GM23338 (cell line): Measurements from ENCODE around the gene FOXK2. TPM values are rescaled to one million over a fixed set of nuclear protein-coding genes. Genes with fewer than 3 reads are reported as not detected.

Source experiments
- ATAC-seq: fragments of 200-7000 bp; cut with Tn5 transposase; 3 replicates; pipeline ENCODE4 v1.9.1; 2020
- DNase-seq: peaks from one replicate; pipeline ENCODE4 v3.0.0-alpha.2; 2015; ENCODE audit warnings: low spot score
- H2AFZ ChIP-seq: fragments of 200-600 bp; sonication (generic); 2 replicates; pipeline ENCODE4 v1.8.0; 2016; ENCODE audit warnings: antibody characterized with exemption, mild to moderate bottlenecking, moderate library complexity
- H3F3A ChIP-seq: fragments of 200-600 bp; sonication (generic); replicated peaks from 2 replicates; pipeline ENCODE4 v1.8.0; 2017; ENCODE audit warnings: antibody characterized with exemption, mixed run types, low read depth
- H3K27ac ChIP-seq: fragments of 200-600 bp; sonication (generic); 2 replicates; pipeline ENCODE4 v1.6.1; 2016; ENCODE audit warnings: low read depth
- H3K27me3 ChIP-seq: fragments of 200-600 bp; sonication (generic); 2 replicates; pipeline ENCODE4 v1.8.0; 2016; ENCODE audit warnings: mild to moderate bottlenecking, mixed run types, moderate library complexity; ENCODE audit not compliant: insufficient read depth
- H3K36me3 ChIP-seq: fragments of 200-600 bp; sonication (generic); 2 replicates; pipeline ENCODE4 v1.8.0; 2016; ENCODE audit warnings: mild to moderate bottlenecking; ENCODE audit not compliant: insufficient read depth
- H3K4me1 ChIP-seq: fragments of 200-600 bp; sonication (generic); 2 replicates; pipeline ENCODE4 v1.8.0; 2016; ENCODE audit warnings: mild to moderate bottlenecking, moderate library complexity; ENCODE audit not compliant: insufficient read depth
- H3K4me2 ChIP-seq: fragments of 200-600 bp; sonication (generic); 2 replicates; pipeline ENCODE4 v1.7.1; 2017; ENCODE audit warnings: mixed run types
- H3K4me3 ChIP-seq: fragments of 200-600 bp; sonication (generic); 2 replicates; pipeline ENCODE4 v1.6.1; 2016; ENCODE audit warnings: mixed run types
- H3K79me2 ChIP-seq: fragments of 200-600 bp; sonication (generic); replicated peaks from 2 replicates; pipeline ENCODE4 v1.8.0; 2017; ENCODE audit warnings: mild to moderate bottlenecking; ENCODE audit not compliant: insufficient read depth
- H3K9me2 ChIP-seq: fragments of 200-600 bp; sonication (generic); 2 replicates; pipeline ENCODE4 v1.8.0; 2017; ENCODE audit not compliant: insufficient read depth
- H4K20me1 ChIP-seq: fragments of 200-600 bp; sonication (generic); replicated peaks from 2 replicates; pipeline ENCODE4 v1.8.0; 2017; ENCODE audit warnings: mild to moderate bottlenecking; ENCODE audit not compliant: insufficient read depth
- H3K27ac Mint-ChIP-seq: 2 replicates; pipeline ENCODE4 v1.8.0; 2020; ENCODE audit warnings: inconsistent platforms, mild to moderate bottlenecking, moderate library complexity, mixed read lengths
- H3K27me3 Mint-ChIP-seq: 3 replicates; pipeline ENCODE4 v1.8.0; 2022; ENCODE audit warnings: low read depth, mild to moderate bottlenecking, moderate library complexity, mixed read lengths, inconsistent platforms; ENCODE audit not compliant: insufficient read depth, poor library complexity
- H3K36me3 Mint-ChIP-seq: 3 replicates; pipeline ENCODE4 v1.8.0; 2021; ENCODE audit warnings: low read depth, mild to moderate bottlenecking, inconsistent platforms, moderate library complexity, mixed read lengths
- H3K4me1 Mint-ChIP-seq: 3 replicates; pipeline ENCODE4 v1.8.0; 2020; ENCODE audit warnings: mild to moderate bottlenecking, inconsistent platforms, mixed read lengths
- H3K4me3 Mint-ChIP-seq: 3 replicates; pipeline ENCODE4 v1.8.0; 2021; ENCODE audit warnings: moderate library complexity, mild to moderate bottlenecking, inconsistent platforms, mixed read lengths
- H3K9me3 Mint-ChIP-seq: 3 replicates; pipeline ENCODE4 v1.8.0; 2020; ENCODE audit warnings: moderate library complexity, mild to moderate bottlenecking, inconsistent platforms, mixed read lengths
- CREB1 ChIP-seq: fragments of 250-450 bp; sonication (Bioruptor Pico); IDR thresholded peaks from 2 replicates; pipeline ENCODE4 v1.5.0; 2020; ENCODE audit warnings: low read depth, mild to moderate bottlenecking, moderate library complexity
- NANOG ChIP-seq: IDR thresholded peaks from 2 replicates; pipeline ENCODE4 v1.6.1; 2016; ENCODE audit warnings: antibody characterized with exemption, borderline replicate concordance
- polyA plus RNA-seq: library from polyadenylated mRNA; unstranded; fragments of >200 nt; fragmentation: Nextera tagmentation; extraction: Ambion mirVana; gene quantifications from 2 replicates; pipeline ENCODE4 v1.2.1, GENCODE V29; 2016
- total RNA-seq: library from RNA; depleted of rRNA; stranded (reverse); fragments of >200 nt; shearing (Covaris generic); gene quantifications from 2 replicates; pipeline ENCODE4 v1.2.3, GENCODE V29; 2014
- TF ChIP-seq, protein P1 (sequence below): fragments of 250-450 bp; sonication (Bioruptor Pico); IDR thresholded peaks from 2 replicates; pipeline ENCODE4 v1.5.0; 2020; ENCODE audit warnings: mild to moderate bottlenecking, moderate library complexity
- TF ChIP-seq, protein P2 (sequence below), 2 experiments: fragments of 200-600 bp in 1 of 2; sonication (generic) in 1 of 2; conservative IDR thresholded peaks; 2 replicates each; pipeline versions ENCODE4 v1.5.1 to v1.6.1; 2016 to 2017; ENCODE audit warnings: antibody characterized with exemption in 2 of 2, low read depth in 2 of 2, mild to moderate bottlenecking in 2 of 2, moderate library complexity in 1 of 2

Gene FOXK2
- total and polyA plus RNA-seq, 2 experiments from 2014 or later, result 12.3 to 66.0 TPM

DNA sequence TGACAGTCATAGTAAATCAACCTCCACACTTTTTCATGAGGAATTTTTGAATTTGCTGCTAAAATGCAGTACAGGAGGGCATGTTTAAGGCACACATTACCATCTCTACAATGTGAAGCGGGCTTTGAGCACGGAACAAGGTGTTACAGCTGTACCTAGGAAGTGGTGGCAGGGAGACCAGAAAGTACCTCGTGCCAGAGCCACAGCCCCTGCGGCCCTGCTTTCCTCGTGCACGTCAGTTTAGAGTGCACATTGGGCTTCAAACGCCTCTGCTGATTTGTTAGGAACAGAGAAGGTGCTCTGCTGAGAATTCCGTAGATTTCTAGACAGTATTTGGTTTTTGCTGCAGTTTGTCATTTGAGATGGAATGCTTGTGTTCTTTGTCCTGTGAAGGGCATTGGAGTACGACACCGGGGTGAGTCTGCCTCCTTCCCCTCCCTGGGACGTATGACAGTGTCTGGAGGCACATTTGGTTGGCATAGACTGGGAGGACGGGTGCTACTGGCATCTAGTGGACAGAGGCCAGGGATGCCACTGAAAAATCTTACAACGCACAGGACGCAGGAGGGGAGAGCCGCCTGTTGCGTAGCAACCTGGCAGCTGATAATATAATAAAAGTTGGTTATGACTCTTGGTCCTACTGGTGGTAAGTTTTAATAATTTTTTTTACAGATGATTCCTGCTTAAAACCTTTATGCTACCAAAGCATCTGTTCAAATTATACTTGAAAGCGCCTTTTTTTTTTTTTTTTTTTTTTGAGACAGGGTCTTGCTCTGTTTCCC, 9.1 kb downstream of the FOXK2 start:
- H3K27ac Mint-ChIP-seq, result peak overlapping the region; percentile 47; the same call in 1 of the 2 replicates
- H3K4me2 ChIP-seq, result no peak overlapping the region
- H3K36me3 Mint-ChIP-seq, result no peaks in the 10 kb centered on the region
- peak; percentile 66 for ATAC-seq
- no peaks in the 10 kb centered on the region for H3K36me3 ChIP-seq
- no peak overlapping the region for H2AFZ ChIP-seq
- H3K4me1 Mint-ChIP-seq, result peaks cover 25% of the 10 kb centered on the region
- H4K20me1 ChIP-seq, result peaks cover 79% of the 10 kb centered on the region
- H3K4me3 Mint-ChIP-seq, result no peak overlapping the region
- H3F3A ChIP-seq, result 0 out of 2 replicates have a peak, but pooled peaks cover 6% of the 10 kb centered on the region
- TF ChIP-seq CREB1 (CRISPR knock-in tag) (no peak), NANOG (no peak)
- TF ChIP-seq, protein P1, sequence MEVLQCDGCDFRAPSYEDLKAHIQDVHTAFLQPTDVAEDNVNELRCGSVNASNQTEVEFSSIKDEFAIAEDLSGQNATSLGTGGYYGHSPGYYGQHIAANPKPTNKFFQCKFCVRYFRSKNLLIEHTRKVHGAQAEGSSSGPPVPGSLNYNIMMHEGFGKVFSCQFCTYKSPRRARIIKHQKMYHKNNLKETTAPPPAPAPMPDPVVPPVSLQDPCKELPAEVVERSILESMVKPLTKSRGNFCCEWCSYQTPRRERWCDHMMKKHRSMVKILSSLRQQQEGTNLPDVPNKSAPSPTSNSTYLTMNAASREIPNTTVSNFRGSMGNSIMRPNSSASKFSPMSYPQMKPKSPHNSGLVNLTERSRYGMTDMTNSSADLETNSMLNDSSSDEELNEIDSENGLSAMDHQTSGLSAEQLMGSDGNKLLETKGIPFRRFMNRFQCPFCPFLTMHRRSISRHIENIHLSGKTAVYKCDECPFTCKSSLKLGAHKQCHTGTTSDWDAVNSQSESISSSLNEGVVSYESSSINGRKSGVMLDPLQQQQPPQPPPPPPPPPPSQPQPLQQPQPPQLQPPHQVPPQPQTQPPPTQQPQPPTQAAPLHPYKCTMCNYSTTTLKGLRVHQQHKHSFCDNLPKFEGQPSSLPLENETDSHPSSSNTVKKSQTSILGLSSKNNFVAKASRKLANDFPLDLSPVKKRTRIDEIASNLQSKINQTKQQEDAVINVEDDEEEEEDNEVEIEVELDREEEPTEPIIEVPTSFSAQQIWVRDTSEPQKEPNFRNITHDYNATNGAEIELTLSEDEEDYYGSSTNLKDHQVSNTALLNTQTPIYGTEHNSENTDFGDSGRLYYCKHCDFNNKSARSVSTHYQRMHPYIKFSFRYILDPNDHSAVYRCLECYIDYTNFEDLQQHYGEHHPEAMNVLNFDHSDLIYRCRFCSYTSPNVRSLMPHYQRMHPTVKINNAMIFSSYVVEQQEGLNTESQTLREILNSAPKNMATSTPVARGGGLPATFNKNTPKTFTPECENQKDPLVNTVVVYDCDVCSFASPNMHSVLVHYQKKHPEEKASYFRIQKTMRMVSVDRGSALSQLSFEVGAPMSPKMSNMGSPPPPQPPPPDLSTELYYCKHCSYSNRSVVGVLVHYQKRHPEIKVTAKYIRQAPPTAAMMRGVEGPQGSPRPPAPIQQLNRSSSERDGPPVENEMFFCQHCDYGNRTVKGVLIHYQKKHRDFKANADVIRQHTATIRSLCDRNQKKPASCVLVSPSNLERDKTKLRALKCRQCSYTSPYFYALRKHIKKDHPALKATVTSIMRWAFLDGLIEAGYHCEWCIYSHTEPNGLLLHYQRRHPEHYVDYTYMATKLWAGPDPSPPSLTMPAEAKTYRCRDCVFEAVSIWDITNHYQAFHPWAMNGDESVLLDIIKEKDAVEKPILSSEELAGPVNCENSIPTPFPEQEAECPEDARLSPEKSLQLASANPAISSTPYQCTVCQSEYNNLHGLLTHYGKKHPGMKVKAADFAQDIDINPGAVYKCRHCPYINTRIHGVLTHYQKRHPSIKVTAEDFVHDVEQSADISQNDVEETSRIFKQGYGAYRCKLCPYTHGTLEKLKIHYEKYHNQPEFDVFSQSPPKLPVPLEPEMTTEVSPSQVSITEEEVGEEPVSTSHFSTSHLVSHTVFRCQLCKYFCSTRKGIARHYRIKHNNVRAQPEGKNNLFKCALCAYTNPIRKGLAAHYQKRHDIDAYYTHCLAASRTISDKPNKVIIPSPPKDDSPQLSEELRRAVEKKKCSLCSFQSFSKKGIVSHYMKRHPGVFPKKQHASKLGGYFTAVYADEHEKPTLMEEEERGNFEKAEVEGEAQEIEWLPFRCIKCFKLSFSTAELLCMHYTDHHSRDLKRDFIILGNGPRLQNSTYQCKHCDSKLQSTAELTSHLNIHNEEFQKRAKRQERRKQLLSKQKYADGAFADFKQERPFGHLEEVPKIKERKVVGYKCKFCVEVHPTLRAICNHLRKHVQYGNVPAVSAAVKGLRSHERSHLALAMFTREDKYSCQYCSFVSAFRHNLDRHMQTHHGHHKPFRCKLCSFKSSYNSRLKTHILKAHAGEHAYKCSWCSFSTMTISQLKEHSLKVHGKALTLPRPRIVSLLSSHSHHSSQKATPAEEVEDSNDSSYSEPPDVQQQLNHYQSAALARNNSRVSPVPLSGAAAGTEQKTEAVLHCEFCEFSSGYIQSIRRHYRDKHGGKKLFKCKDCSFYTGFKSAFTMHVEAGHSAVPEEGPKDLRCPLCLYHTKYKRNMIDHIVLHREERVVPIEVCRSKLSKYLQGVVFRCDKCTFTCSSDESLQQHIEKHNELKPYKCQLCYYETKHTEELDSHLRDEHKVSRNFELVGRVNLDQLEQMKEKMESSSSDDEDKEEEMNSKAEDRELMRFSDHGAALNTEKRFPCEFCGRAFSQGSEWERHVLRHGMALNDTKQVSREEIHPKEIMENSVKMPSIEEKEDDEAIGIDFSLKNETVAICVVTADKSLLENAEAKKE (CRISPR knock-in tag), result no peak
- TF ChIP-seq, protein P2, sequence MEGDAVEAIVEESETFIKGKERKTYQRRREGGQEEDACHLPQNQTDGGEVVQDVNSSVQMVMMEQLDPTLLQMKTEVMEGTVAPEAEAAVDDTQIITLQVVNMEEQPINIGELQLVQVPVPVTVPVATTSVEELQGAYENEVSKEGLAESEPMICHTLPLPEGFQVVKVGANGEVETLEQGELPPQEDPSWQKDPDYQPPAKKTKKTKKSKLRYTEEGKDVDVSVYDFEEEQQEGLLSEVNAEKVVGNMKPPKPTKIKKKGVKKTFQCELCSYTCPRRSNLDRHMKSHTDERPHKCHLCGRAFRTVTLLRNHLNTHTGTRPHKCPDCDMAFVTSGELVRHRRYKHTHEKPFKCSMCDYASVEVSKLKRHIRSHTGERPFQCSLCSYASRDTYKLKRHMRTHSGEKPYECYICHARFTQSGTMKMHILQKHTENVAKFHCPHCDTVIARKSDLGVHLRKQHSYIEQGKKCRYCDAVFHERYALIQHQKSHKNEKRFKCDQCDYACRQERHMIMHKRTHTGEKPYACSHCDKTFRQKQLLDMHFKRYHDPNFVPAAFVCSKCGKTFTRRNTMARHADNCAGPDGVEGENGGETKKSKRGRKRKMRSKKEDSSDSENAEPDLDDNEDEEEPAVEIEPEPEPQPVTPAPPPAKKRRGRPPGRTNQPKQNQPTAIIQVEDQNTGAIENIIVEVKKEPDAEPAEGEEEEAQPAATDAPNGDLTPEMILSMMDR (conservative IDR thresholded peaks at IDR 0.05; ENCODE audit: low read depth in 2 of 2), result peak; percentile 25 to 35
- H3K27me3 ChIP-seq, result no peaks in the 10 kb centered on the region
- peaks cover 100% of the 10 kb centered on the region for H3K79me2 ChIP-seq
- no peaks in the 10 kb centered on the region for H3K9me3 Mint-ChIP-seq
- H3K27me3 Mint-ChIP-seq, result peaks cover 4% of the 10 kb centered on the region
- peaks cover 2% of the 10 kb centered on the region; the same call in 1 of the 2 replicates for H3K4me1 ChIP-seq
- H3K4me3 ChIP-seq, result no peak overlapping the region
- no peaks in the 10 kb centered on the region for H3K9me2 ChIP-seq
- no peak for DNase-seq
- H3K27ac ChIP-seq, result peak overlapping the region; percentile 8; the same call in 1 of the 2 replicates
